Neural cell (in vitro differentiated cells): ENCODE measurements around the gene GNG5. TPM values are rescaled to one million over a fixed set of nuclear protein-coding genes. Genes with fewer than 3 reads are reported as not detected.

Source experiments
- H2AFZ ChIP-seq: fragments of 200-600, 300-800 bp; sonication (generic), shearing (Covaris generic); 2 replicates; pipeline ENCODE4 v1.6.0; 2014; ENCODE audit warnings: low read depth, mild to moderate bottlenecking, antibody characterized with exemption, low read length, moderate library complexity
- H3F3A ChIP-seq: fragments of 200-600 bp; shearing (Covaris generic); 2 replicates; pipeline ENCODE4 v1.6.1; 2016; ENCODE audit warnings: mild to moderate bottlenecking, moderate library complexity, mixed read lengths, antibody characterized with exemption, low read length; ENCODE audit not compliant: insufficient read depth, poor library complexity, severe bottlenecking
- H3K27ac ChIP-seq: fragments of 200-600, 300-800 bp; sonication (generic), shearing (Covaris generic); 2 replicates; pipeline ENCODE4 v1.5.1; 2014; ENCODE audit warnings: mild to moderate bottlenecking, low read length, moderate library complexity
- H3K27me3 ChIP-seq: fragments of 300-800, 200-600 bp; sonication (generic), shearing (Covaris generic); 2 replicates; pipeline ENCODE4 v1.6.0; 2014; ENCODE audit warnings: mild to moderate bottlenecking, low read depth, low read length, moderate library complexity; ENCODE audit not compliant: insufficient read depth
- H3K36me3 ChIP-seq: fragments of 300-800, 200-600 bp; sonication (generic), shearing (Covaris generic); 2 replicates; pipeline ENCODE4 v1.5.1; 2014; ENCODE audit warnings: mild to moderate bottlenecking, antibody characterized with exemption, low read length, moderate library complexity; ENCODE audit not compliant: insufficient read depth
- H3K4me2 ChIP-seq: fragments of 300-800, 200-600 bp; sonication (generic), shearing (Covaris generic); 2 replicates; pipeline ENCODE4 v1.6.0; 2014; ENCODE audit warnings: mild to moderate bottlenecking, low read length
- H3K4me3 ChIP-seq: fragments of 300-800, 200-600 bp; sonication (generic), shearing (Covaris generic); 2 replicates; pipeline ENCODE4 v1.5.1; 2014; ENCODE audit warnings: mild to moderate bottlenecking, low read length, moderate library complexity
- H3K79me2 ChIP-seq: fragments of 200-600 bp; shearing (Covaris generic); replicated peaks from 2 replicates; pipeline ENCODE4 v1.6.0; 2014; ENCODE audit warnings: mild to moderate bottlenecking, low read length, moderate library complexity; ENCODE audit not compliant: insufficient read depth
- H3K9ac ChIP-seq: fragments of 300-800, 200-600 bp; sonication (generic), shearing (Covaris generic); 2 replicates; pipeline ENCODE4 v1.6.1; 2016; ENCODE audit warnings: mild to moderate bottlenecking, low read length, mixed read lengths
- H3K9me2 ChIP-seq: fragments of 200-600 bp; shearing (Covaris generic); 2 replicates; pipeline ENCODE4 v1.6.1; 2016; ENCODE audit warnings: mild to moderate bottlenecking, low read length, mixed read lengths; ENCODE audit not compliant: insufficient read depth
- H3K9me3 ChIP-seq: fragments of 200-600, 300-800 bp; sonication (generic), shearing (Covaris generic); 2 replicates; pipeline ENCODE4 v1.6.1; 2016; ENCODE audit warnings: mild to moderate bottlenecking, mixed run types, low read length, moderate library complexity, mixed read lengths
- H4K20me1 ChIP-seq: fragments of 200-600 bp; shearing (Covaris generic); 2 replicates; pipeline ENCODE4 v1.6.1; 2016; ENCODE audit warnings: mild to moderate bottlenecking, mixed run types; ENCODE audit not compliant: insufficient read depth
- EP300 ChIP-seq: fragments of 450-650 bp; conservative IDR thresholded peaks from 2 replicates; pipeline ENCODE4 v1.6.1; 2014; ENCODE audit warnings: antibody characterized with exemption, mild to moderate bottlenecking, moderate library complexity; ENCODE audit not compliant: poor library complexity, severe bottlenecking
- EZH2 ChIP-seq: fragments of 200-600, 300-800 bp; shearing (Covaris generic), sonication (generic); IDR thresholded peaks from 2 replicates; pipeline ENCODE4 v1.6.1; 2014; ENCODE audit warnings: antibody characterized with exemption, low read length, borderline replicate concordance, mild to moderate bottlenecking; ENCODE audit not compliant: insufficient read depth, poor library complexity, severe bottlenecking
- MXI1 ChIP-seq: fragments of 450-650 bp; conservative IDR thresholded peaks from 2 replicates; pipeline ENCODE4 v1.6.1; 2014; ENCODE audit warnings: antibody characterized with exemption, mild to moderate bottlenecking; ENCODE audit not compliant: poor library complexity, severe bottlenecking
- POLR2AphosphoS5 ChIP-seq: IDR thresholded peaks from 2 replicates; pipeline ENCODE4 v1.6.1; 2012
- RAD21 ChIP-seq: fragments of 450-650 bp; conservative IDR thresholded peaks from 2 replicates; pipeline ENCODE4 v1.6.1; 2014; ENCODE audit warnings: antibody characterized with exemption, mild to moderate bottlenecking, moderate library complexity
- REST ChIP-seq: IDR thresholded peaks from 2 replicates; pipeline ENCODE4 v1.6.1; 2012; ENCODE audit warnings: borderline replicate concordance
- SMC3 ChIP-seq: fragments of 450-650 bp; conservative IDR thresholded peaks from 2 replicates; pipeline ENCODE4 v1.6.1; 2014; ENCODE audit warnings: antibody characterized with exemption, mild to moderate bottlenecking, moderate library complexity; ENCODE audit not compliant: poor library complexity
- TAF1 ChIP-seq: IDR thresholded peaks from 2 replicates; pipeline ENCODE4 v1.6.1; 2012; ENCODE audit warnings: low read depth
- polyA plus RNA-seq: library from polyadenylated mRNA; depleted of rRNA; stranded (reverse); fragments of >200 nt; gene quantifications from 2 replicates; pipeline ENCODE4 v1.2.3, GENCODE V29; 2014
- TF ChIP-seq, protein P1 (sequence below): fragments of 450-650 bp; IDR thresholded peaks from 2 replicates; pipeline ENCODE4 v1.5.1; 2014; ENCODE audit warnings: antibody characterized with exemption, mild to moderate bottlenecking, moderate library complexity; ENCODE audit not compliant: poor library complexity, severe bottlenecking

The GNG5 gene
- polyA plus RNA-seq, 1 donor from 2014 or later = 1.5 TPM

GRCh38 chr1:84525779-84526178 is 19.4 kb upstream of the GNG5 start:
- no peak overlapping the region for H2AFZ ChIP-seq
- H3K27me3 ChIP-seq = no peaks in the 10 kb centered on the region
- H3K79me2 ChIP-seq = no peaks in the 10 kb centered on the region
- no peak overlapping the region for H3K27ac ChIP-seq
- no peaks in the 10 kb centered on the region for H3F3A ChIP-seq
- H4K20me1 ChIP-seq = no peaks in the 10 kb centered on the region
- H3K9me3 ChIP-seq = no peaks in the 10 kb centered on the region
- TF ChIP-seq EZH2 (no peak), MXI1 (no peak), REST (no peak)
- H3K9me2 ChIP-seq = no peaks in the 10 kb centered on the region
- no peak overlapping the region for H3K4me2 ChIP-seq
- no peak overlapping the region for H3K4me3 ChIP-seq
- no peaks in the 10 kb centered on the region for H3K36me3 ChIP-seq
- no peak overlapping the region for H3K9ac ChIP-seq

- H3K79me2 ChIP-seq = no peaks in the 10 kb centered on the region
- no peaks in the 10 kb centered on the region for H3F3A ChIP-seq
- H3K9me3 ChIP-seq = no peaks in the 10 kb centered on the region
These were observed 18.2 kb upstream of the GNG5 start for GRCh38 chr1:84524590-84524989.

More at GRCh38 chr1:84524590-84524989, 18.2 kb upstream of the GNG5 start:
- TF ChIP-seq RAD21 (no peak), EP300 (no peak), TAF1 (no peak), SMC3 (no peak), MXI1 (no peak), REST (no peak), EZH2 (no peak), POLR2AphosphoS5 (no peak)
- TF ChIP-seq, protein P1, sequence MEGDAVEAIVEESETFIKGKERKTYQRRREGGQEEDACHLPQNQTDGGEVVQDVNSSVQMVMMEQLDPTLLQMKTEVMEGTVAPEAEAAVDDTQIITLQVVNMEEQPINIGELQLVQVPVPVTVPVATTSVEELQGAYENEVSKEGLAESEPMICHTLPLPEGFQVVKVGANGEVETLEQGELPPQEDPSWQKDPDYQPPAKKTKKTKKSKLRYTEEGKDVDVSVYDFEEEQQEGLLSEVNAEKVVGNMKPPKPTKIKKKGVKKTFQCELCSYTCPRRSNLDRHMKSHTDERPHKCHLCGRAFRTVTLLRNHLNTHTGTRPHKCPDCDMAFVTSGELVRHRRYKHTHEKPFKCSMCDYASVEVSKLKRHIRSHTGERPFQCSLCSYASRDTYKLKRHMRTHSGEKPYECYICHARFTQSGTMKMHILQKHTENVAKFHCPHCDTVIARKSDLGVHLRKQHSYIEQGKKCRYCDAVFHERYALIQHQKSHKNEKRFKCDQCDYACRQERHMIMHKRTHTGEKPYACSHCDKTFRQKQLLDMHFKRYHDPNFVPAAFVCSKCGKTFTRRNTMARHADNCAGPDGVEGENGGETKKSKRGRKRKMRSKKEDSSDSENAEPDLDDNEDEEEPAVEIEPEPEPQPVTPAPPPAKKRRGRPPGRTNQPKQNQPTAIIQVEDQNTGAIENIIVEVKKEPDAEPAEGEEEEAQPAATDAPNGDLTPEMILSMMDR = no peak
- Histone ChIP-seq H4K20me1 (no peaks in the 10 kb centered on the region), H3K36me3 (no peaks in the 10 kb centered on the region), H2AFZ (no peak overlapping the region), H3K4me2 (no peak overlapping the region), H3K9ac (no peak overlapping the region), H3K9me2 (no peaks in the 10 kb centered on the region), H3K27me3 (no peaks in the 10 kb centered on the region), H3K27ac (no peak overlapping the region), H3K4me3 (no peak overlapping the region)
